ENCODE data around the gene ZNF837. TPM values are rescaled to one million over a fixed set of nuclear protein-coding genes. Genes with fewer than 3 reads are reported as not detected.
"Not testable (repeated sequence)": the region's sequence is repeated elsewhere in the genome, so short reads cannot be mapped to it uniquely, and the experiment has no call there.

The ZNF837 gene
- total RNA-seq, 1 experiment from 2014 or later = 1.7 TPM

GRCh38 chr19:58351558-58351878 is 29.3 kb downstream of the ZNF837 start:
- H3K27me3 Mint-ChIP-seq (ENCODE audit: insufficient read depth, unreplicated experiment) = no peaks in the 10 kb centered on the region
- intact Hi-C loops (cut with micrococcal nuclease) = no loop called here
- peaks cover 5% of the 10 kb centered on the region for H3K4me1 Mint-ChIP-seq (ENCODE audit: insufficient read depth, unreplicated experiment)
- no peak for DNase-seq (ENCODE audit: unreplicated experiment)
- ChIA-PET CTCF (no interaction called here), POLR2A (no interaction called here)
- no peak overlapping the region for H3K4me3 Mint-ChIP-seq (ENCODE audit: unreplicated experiment)
- no TSS peak for BruUV-seq (replicated peaks)
- H3K36me3 Mint-ChIP-seq (ENCODE audit: insufficient read depth, unreplicated experiment) = peaks cover 17% of the 10 kb centered on the region
- H3K9me3 Mint-ChIP-seq (ENCODE audit: unreplicated experiment) = peaks cover 6% of the 10 kb centered on the region
- H3K27ac Mint-ChIP-seq (ENCODE audit: low read depth, unreplicated experiment) = no peak overlapping the region
- no peak for TF ChIP-seq CTCF (IDR thresholded peaks at IDR 0.05; ENCODE audit: unreplicated experiment)

- H3K27ac Mint-ChIP-seq (ENCODE audit: low read depth, unreplicated experiment) = no peak overlapping the region
- no TSS peak for BruUV-seq (replicated peaks)
- TF ChIP-seq CTCF (IDR thresholded peaks at IDR 0.05; ENCODE audit: unreplicated experiment) = no peak
- H3K4me3 Mint-ChIP-seq (ENCODE audit: unreplicated experiment) = no peak overlapping the region
- DNase-seq (ENCODE audit: unreplicated experiment) = no peak
- H3K27me3 Mint-ChIP-seq (ENCODE audit: insufficient read depth, unreplicated experiment) = no peaks in the 10 kb centered on the region
- peaks cover 5% of the 10 kb centered on the region for H3K4me1 Mint-ChIP-seq (ENCODE audit: insufficient read depth, unreplicated experiment)
- intact Hi-C loops (cut with micrococcal nuclease) = no loop called here
- POLR2A ChIA-PET = interaction anchor here (4.0 kb wide), 1 partner anchor 12 kb away, joined by 32 read pairs; the partner anchor contains the start of gene ZNF497
- H3K36me3 Mint-ChIP-seq (ENCODE audit: insufficient read depth, unreplicated experiment) = peaks cover 17% of the 10 kb centered on the region
- peaks cover 6% of the 10 kb centered on the region for H3K9me3 Mint-ChIP-seq (ENCODE audit: unreplicated experiment)
- CTCF ChIA-PET = no interaction called here
Measured at GRCh38 chr19:58350871-58351557, 29.8 kb downstream of the ZNF837 start.

GRCh38 chr19:58350001-58350861 is 30.6 kb downstream of the ZNF837 start:
- intact Hi-C loops (cut with micrococcal nuclease) = no loop called here
- Mint-ChIP-seq H3K27ac (ENCODE audit: low read depth, unreplicated experiment) (no peak overlapping the region), H3K4me3 (ENCODE audit: unreplicated experiment) (no peak overlapping the region), H3K4me1 (ENCODE audit: insufficient read depth, unreplicated experiment) (peaks cover 5% of the 10 kb centered on the region), H3K36me3 (ENCODE audit: insufficient read depth, unreplicated experiment) (peaks cover 11% of the 10 kb centered on the region), H3K9me3 (ENCODE audit: unreplicated experiment) (peaks cover 6% of the 10 kb centered on the region), H3K27me3 (ENCODE audit: insufficient read depth, unreplicated experiment) (no peaks in the 10 kb centered on the region)
- TF ChIP-seq CTCF (IDR thresholded peaks at IDR 0.05; ENCODE audit: unreplicated experiment) = no peak
- DNase-seq (ENCODE audit: unreplicated experiment) = no peak
- CTCF ChIA-PET = no interaction called here
- POLR2A ChIA-PET = interaction anchor here (4.0 kb wide), 1 partner anchor 13 kb away, joined by 32 read pairs; the partner anchor contains the start of gene ZNF497
- BruUV-seq (replicated peaks) = no TSS peak

GRCh38 chr19:58349590-58349989 is 31.2 kb downstream of the ZNF837 start:
- CTCF ChIA-PET = no interaction called here
- BruUV-seq (replicated peaks) = no TSS peak
- no peak for DNase-seq (ENCODE audit: unreplicated experiment)
- intact Hi-C loops (cut with micrococcal nuclease) = no loop called here
- Mint-ChIP-seq H3K27ac (ENCODE audit: low read depth, unreplicated experiment) (no peak overlapping the region), H3K9me3 (ENCODE audit: unreplicated experiment) (peaks cover 6% of the 10 kb centered on the region), H3K4me1 (ENCODE audit: insufficient read depth, unreplicated experiment) (peaks cover 5% of the 10 kb centered on the region), H3K36me3 (ENCODE audit: insufficient read depth, unreplicated experiment) (peaks cover 7% of the 10 kb centered on the region), H3K27me3 (ENCODE audit: insufficient read depth, unreplicated experiment) (no peaks in the 10 kb centered on the region), H3K4me3 (ENCODE audit: unreplicated experiment) (no peak overlapping the region)
- no peak for TF ChIP-seq CTCF (IDR thresholded peaks at IDR 0.05; ENCODE audit: unreplicated experiment)
- POLR2A ChIA-PET = interaction anchor here (4.0 kb wide), 1 partner anchor 13 kb away, joined by 32 read pairs; the partner anchor contains the start of gene ZNF497

GRCh38 chr19:58348080-58348479 is 32.8 kb downstream of the ZNF837 start:
- H3K36me3 Mint-ChIP-seq (ENCODE audit: insufficient read depth, unreplicated experiment); intact Hi-C loops (cut with micrococcal nuclease); BruUV-seq (replicated peaks); H3K27me3 Mint-ChIP-seq (ENCODE audit: insufficient read depth, unreplicated experiment); H3K4me1 Mint-ChIP-seq (ENCODE audit: insufficient read depth, unreplicated experiment); H3K9me3 Mint-ChIP-seq (ENCODE audit: unreplicated experiment); DNase-seq (ENCODE audit: unreplicated experiment): not testable (repeated sequence)
- CTCF ChIA-PET = interaction anchor here (1.4 to 2.6 kb wide), 2 partner anchors 16 to 19 kb away, joined by 3 to 7 read pairs; no protein-coding TSS in a partner anchor
- H3K27ac Mint-ChIP-seq (ENCODE audit: low read depth, unreplicated experiment) = peak overlapping the region; percentile 64
- peak overlapping the region; percentile 84 for H3K4me3 Mint-ChIP-seq (ENCODE audit: unreplicated experiment)
- POLR2A ChIA-PET = interaction anchor here (0.7 to 4.2 kb wide), 9 partner anchors 13 to 33 kb away, joined by 3 to 32 read pairs (median 9); partner anchors contain the start of genes ZNF497, ZNF837 and ZSCAN22

All from MCF 10A (cell line).